K562 (cell line): Measurements from ENCODE around the gene PRRT2. TPM values are rescaled to one million over a fixed set of nuclear protein-coding genes. Genes with fewer than 3 reads are reported as not detected.

Source experiments
- BRF1 ChIP-seq: IDR thresholded peaks from 3 replicates; pipeline ENCODE4 v1.6.1; 2011; ENCODE audit warnings: borderline replicate concordance, mild to moderate bottlenecking; ENCODE audit not compliant: insufficient read length; ENCODE audit errors: extremely low read depth
- CBX1 ChIP-seq: sonication (generic); IDR thresholded peaks from 2 replicates; pipeline ENCODE4 v1.6.1; 2016; ENCODE audit warnings: antibody characterized with exemption, low read depth, mild to moderate bottlenecking
- CTBP1 ChIP-seq: fragments of 450-650 bp; IDR thresholded peaks from 2 replicates; pipeline ENCODE4 v1.6.1; 2016; ENCODE audit warnings: borderline replicate concordance
- CXXC5 ChIP-seq: fragments of 250-450 bp; sonication (Bioruptor Pico); IDR thresholded peaks from 2 replicates; pipeline ENCODE4 v1.8.0; 2022; ENCODE audit warnings: inconsistent platforms, mild to moderate bottlenecking, moderate library complexity
- E2F3 ChIP-seq: fragments of 250-450 bp; sonication (Bioruptor Pico); IDR thresholded peaks from 2 replicates; pipeline ENCODE4 v1.4.0; 2020; ENCODE audit warnings: mild to moderate bottlenecking
- MAFK ChIP-seq: IDR thresholded peaks from 2 replicates; pipeline ENCODE4 v1.6.1; 2011; ENCODE audit warnings: low read length, improper control_type of control experiment
- NONO ChIP-seq, 2 experiments: fragments of 200-400 bp in 1 of 2; fragments of 450-650 bp in 1 of 2; formaldehyde crosslinking in 1 of 2; IDR thresholded peaks; 2 replicates each; pipeline ENCODE4 v1.6.1; 2017; ENCODE audit warnings: low read depth in 2 of 2, mild to moderate bottlenecking in 2 of 2, moderate library complexity in 2 of 2, low read length in 1 of 2
- PML ChIP-seq: IDR thresholded peaks from 2 replicates; pipeline ENCODE4 v1.6.1; 2012; ENCODE audit warnings: low read length, inconsistent platforms
- RBFOX2 ChIP-seq: fragments of 200-400 bp; formaldehyde crosslinking; IDR thresholded peaks from 2 replicates; pipeline ENCODE4 v1.6.1; 2017; ENCODE audit warnings: low read depth, mild to moderate bottlenecking, low read length, moderate library complexity
- SRSF1 ChIP-seq: fragments of 200-400 bp; formaldehyde crosslinking; IDR thresholded peaks from 2 replicates; pipeline ENCODE4 v1.6.1; 2017; ENCODE audit warnings: mild to moderate bottlenecking, low read depth, low read length, moderate library complexity
- TEAD4 ChIP-seq, 2 experiments: sonication (generic) in 1 of 2; formaldehyde crosslinking in 1 of 2; IDR thresholded peaks; 2 replicates each; pipeline versions ENCODE4 v1.6.1 to v1.8.0; 2012 to 2022; ENCODE audit warnings: borderline replicate concordance in 1 of 2, inconsistent platforms in 1 of 2, low read length in 1 of 2, mild to moderate bottlenecking in 1 of 2, missing genetic modification reagents in 1 of 2
- TFAP4 ChIP-seq: sonication (generic); formaldehyde crosslinking; IDR thresholded peaks from 2 replicates; pipeline ENCODE4 v1.8.0; 2022; ENCODE audit warnings: missing genetic modification reagents, mild to moderate bottlenecking, moderate library complexity, borderline replicate concordance
- ZBTB9 ChIP-seq: fragments of 450-650 bp; formaldehyde crosslinking; IDR thresholded peaks from 2 replicates; pipeline ENCODE4 v1.4.0; 2020; ENCODE audit warnings: mild to moderate bottlenecking, moderate library complexity
- ZC3H11A ChIP-seq: IDR thresholded peaks from 2 replicates; pipeline ENCODE4 v1.6.1; 2012; ENCODE audit warnings: low read depth, low read length, improper control_type of control experiment
- ZNF384 ChIP-seq: IDR thresholded peaks from 2 replicates; pipeline ENCODE4 v1.6.1; 2012; ENCODE audit warnings: low read depth, low read length, improper control_type of control experiment
- polyA plus RNA-seq, 8 experiments: library from polyadenylated mRNA; depleted of rRNA in 4 of 8; stranded (reverse) in 5 of 8; unstranded in 3 of 8; fragments of >200 nt; fragmentation: Nextera tagmentation in 2 of 8; fragmentation: Illumina TruSeq in 1 of 8; extraction: Ambion mirVana in 2 of 8; extraction: Trizol in 1 of 8; gene quantifications; 2 replicates each; pipeline versions ENCODE4 v1.2.1 to v1.2.3, GENCODE V29; 2011 to 2014; ENCODE audit warnings: inconsistent platforms in 1 of 8, missing spikeins in 1 of 8
- total RNA-seq, 7 experiments: library from RNA; depleted of rRNA in 6 of 7; stranded (reverse); fragments of >200 nt in 6 of 7; fragmentation: Illumina TruSeq in 2 of 7; extraction: Trizol in 2 of 7; gene quantifications; 2 replicates each; pipeline versions ENCODE4 v1.2.1 to v1.2.3, GENCODE V29; 2011 to 2021; ENCODE audit warnings: low replicate concordance in 1 of 7

PRRT2 gene
- total and polyA plus RNA-seq, 9 of the 15 experiments (the other 6 are each of a cell fraction or from before 2014, with no cell fraction given): 0.11 to 1.0 (median 0.42) TPM; not detected in 2

- 0 out of 2 replicates have a peak, but pooled peaks have one; percentile 8 for TF ChIP-seq TEAD4 (IDR thresholded peaks at IDR 0.05; ENCODE audit: low read length)
- TF ChIP-seq TEAD4 (CRISPR knock-in tag; IDR thresholded peaks at IDR 0.05; ENCODE audit: borderline replicate concordance): no peak
- 0 out of 4 replicates have a peak, but pooled peaks of 1 of the 2 experiments have one; percentile 15 for TF ChIP-seq NONO (IDR thresholded peaks at IDR 0.05; ENCODE audit: low read depth in 2 of 2, low read length in 1 of 2)
- peak; percentile 40 for TF ChIP-seq RBFOX2
- 0 out of 2 replicates have a peak, but pooled peaks have one; percentile 21 for TF ChIP-seq E2F3 (CRISPR knock-in tag)
- peak; percentile 90 for TF ChIP-seq ZNF384
- 0 out of 2 replicates have a peak, but pooled peaks have one; percentile 19 for TF ChIP-seq CBX1
- peak; percentile 47; the same call in 1 of the 2 replicates for TF ChIP-seq ZBTB9 (CRISPR knock-in tag)
- peak; percentile 63; the same call in 1 of the 2 replicates for TF ChIP-seq TFAP4 (CRISPR knock-in tag)
- 0 out of 2 replicates have a peak, but pooled peaks have one; percentile 26 for TF ChIP-seq PML
- no peak for TF ChIP-seq SRSF1
- TF ChIP-seq ZC3H11A: no peak
- TF ChIP-seq CTBP1: peak; percentile 10; the same call in 1 of the 2 replicates
- TF ChIP-seq MAFK: no peak
- 0 out of 2 replicates have a peak, but pooled peaks have one; percentile 38 for TF ChIP-seq CXXC5 (CRISPR knock-in tag)
- no peak for TF ChIP-seq BRF1
These were observed 1.9 kb upstream of the PRRT2 start (continued) for GRCh38 chr16:29809850-29810698.
